GM18951 (cell line): ENCODE data around the gene ASB3.

Source experiments
- POLR2A ChIP-seq: IDR thresholded peaks from 4 replicates; pipeline ENCODE4 v1.6.1; 2011; ENCODE audit warnings: mild to moderate bottlenecking; ENCODE audit not compliant: insufficient read length, insufficient read depth; ENCODE audit errors: extremely low read depth
- in situ Hi-C: fragments of 300-500 bp; cut with MboI; formaldehyde crosslinking; loops from one replicate; pipeline ENCODE4 v1.12.0; 2022; ENCODE audit warnings: low sequenced_read_pairs, mixed read lengths, inconsistent platforms; ENCODE audit not compliant: unreplicated experiment

Gene ASB3

DNA sequence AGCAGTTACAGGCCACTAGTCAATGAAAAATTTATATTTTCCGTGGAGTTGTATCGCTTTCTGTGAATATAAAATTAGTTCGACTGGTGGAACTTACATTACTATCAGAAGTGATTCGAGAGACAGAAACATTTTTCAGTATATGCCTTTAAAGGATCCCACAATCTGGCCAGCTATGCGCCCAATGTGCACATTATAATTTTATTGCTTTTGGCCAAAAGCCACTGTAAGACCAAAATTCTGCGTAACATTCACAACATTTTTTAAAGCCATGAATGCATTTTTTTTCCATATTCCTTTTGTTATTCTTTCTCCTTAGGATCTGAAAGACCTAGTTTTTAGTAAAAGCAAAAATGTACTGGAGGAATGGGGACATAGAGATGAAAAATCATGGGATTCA lies 150.2 kb downstream of the ASB3 start:
- TF ChIP-seq POLR2A, result no peak
- in situ Hi-C loops, result no loop called here

DNA sequence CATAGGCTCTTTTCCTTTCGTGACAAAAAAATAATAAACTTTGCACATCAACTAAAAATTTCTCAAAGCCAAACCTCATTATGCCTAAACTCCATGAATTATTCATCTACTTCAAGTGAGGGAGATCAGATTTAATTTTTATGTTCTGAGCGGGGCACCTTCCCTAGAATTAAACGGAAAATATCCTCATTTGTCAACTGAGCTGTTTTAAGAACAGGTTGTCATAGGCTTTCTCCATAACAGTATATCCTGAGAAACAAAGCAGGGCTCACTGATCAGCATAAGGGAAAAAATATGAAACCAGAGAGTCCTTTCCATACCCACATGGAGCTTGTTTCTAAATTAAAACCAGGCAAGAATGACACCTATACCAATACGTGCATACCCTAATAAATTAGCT lies 150.6 kb downstream of the ASB3 start:
- in situ Hi-C loops, result no loop called here
- TF ChIP-seq POLR2A, result no peak

DNA sequence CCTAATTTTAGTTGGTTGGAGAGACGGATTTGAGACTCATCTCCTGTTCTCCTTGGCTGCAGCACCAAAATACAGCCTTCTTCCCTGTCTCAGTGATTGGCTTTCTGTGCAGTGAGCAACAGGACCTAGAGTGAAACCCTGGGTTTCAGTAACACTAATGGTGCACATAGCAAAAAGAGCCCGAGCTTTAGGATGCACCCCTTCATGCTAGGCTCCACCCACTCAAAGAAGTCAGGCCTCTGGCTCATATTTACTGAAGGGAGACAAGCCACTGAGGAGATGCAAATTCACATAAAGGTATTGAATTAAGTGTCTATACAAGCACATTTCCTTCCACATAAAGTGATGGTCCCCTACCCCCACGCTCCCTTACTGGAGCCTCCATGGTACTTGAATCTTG lies 151.1 kb downstream of the ASB3 start:
- in situ Hi-C loops, result no loop called here
- no peak for TF ChIP-seq POLR2A

DNA sequence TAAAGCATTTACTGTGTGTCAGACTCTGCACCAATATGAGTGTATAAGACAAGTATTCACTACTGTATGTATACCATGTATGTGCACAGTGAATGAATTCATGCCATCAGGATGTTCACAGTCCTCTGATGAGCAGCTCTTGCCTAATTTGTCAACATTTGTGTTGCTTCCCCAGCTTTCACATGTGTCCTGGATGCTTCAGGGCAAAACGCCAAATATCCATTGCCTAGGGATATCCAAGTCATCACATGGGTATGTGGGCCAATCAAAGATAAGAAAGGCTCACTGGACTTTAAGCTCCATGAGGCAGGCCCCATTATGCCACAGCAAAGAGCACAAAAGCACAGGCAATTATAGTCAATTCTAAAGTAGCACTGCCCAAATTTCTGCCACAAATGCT lies 153.3 kb downstream of the ASB3 start:
- TF ChIP-seq POLR2A, result no peak
- in situ Hi-C loops, result no loop called here

DNA sequence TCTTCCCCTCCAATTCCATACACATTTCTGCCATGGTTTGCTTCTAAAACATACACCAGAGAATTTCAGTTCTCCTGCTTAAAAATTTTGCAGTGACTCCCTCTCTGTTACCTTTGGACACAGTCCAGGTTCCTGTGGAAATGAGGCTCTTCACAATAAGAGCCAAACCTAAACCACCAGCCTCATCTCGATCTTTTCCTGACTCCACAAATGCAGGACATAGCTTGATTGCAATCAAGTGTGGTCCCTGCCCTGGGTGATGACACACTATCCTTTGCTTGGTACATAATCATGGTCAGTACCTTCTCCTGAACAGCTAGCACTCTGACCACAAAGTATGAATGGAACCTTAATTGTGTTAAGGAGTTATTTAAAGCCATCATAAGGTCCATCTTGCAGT lies 154.0 kb downstream of the ASB3 start:
- in situ Hi-C loops, result no loop called here
- no peak for TF ChIP-seq POLR2A

DNA sequence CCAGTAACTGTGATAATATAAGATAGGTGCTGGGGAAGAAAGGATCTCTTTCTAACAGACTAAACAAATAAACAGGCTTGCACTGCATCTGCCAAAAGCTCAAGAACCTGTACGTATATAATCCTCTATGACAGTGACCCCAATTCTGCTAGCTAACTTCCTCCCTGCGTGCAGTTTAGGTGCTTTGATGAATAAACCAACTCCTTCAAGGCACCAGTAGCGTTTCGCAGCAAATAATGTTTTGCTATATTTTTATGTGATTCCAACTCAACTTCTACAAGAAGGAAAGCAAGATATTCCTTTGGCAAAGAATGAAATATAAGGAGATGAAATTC lies 154.7 kb downstream of the ASB3 start:
- no peak for TF ChIP-seq POLR2A
- in situ Hi-C loops, result no loop called here

DNA sequence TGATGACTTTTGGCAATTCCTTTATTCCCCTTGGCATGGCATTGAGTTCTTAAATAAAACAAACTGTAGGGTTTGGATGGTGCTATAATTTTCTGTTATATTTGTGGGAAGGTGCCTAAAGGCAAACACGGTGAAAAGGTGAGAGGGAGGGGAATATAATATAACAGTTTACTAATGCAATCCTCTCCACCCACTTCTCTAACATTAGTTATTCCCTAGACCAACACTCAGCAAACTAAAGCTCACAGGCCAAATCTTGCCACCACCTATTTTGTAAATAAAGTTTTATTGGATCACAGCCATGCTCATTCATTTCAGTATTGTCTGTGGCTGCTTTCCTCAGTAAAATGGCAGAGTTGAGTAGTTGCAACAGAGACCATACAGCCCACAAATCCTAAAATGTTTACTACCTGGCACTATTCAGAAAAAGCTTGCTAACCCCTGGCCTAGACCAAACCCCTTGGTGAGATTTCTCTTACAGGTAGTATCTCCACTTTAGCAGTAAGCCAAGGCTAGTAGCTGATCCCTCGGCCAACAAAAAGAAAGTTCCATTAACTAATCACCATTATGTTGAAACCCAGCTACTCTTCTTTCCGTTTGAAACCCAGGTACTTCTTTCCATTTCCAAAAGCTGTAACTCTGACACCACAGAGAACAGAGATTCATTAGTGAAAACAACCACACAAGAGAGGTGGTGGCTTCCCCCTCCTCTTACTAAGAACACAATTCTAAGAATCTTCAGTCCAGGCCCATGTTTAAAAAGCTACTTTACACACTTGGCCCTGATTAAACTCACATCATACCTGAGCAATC lies 155.2 kb downstream of the ASB3 start:
- in situ Hi-C loops, result no loop called here
- TF ChIP-seq POLR2A, result no peak

DNA sequence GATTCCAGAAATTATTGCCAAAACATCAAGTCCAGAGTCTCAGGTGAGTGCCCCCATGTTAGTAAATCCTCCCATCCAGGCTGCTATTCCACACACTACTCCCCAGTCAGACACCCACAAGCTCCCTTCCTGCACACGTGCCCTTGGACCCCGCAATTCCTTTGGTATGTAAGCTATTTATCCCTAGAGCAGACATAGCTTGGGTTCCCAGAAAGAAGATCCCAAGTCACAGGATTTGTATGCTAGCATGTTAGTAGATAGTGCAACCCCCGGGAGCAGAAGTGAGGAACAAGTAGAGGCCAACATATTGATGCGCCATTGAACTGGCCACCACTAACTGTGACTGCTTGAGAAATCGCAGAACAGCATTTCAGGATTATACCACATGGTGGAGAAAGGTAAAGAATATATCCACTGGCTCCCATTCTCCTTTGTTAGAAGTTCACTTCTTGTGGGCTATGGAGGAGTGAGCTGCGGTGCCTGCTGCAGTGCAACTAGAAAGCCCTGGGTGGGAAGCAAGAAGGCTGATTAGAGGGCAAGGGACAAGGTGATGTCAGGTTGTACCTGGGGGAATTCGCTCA lies 156.6 kb downstream of the ASB3 start:
- in situ Hi-C loops, result no loop called here
- no peak for TF ChIP-seq POLR2A

DNA sequence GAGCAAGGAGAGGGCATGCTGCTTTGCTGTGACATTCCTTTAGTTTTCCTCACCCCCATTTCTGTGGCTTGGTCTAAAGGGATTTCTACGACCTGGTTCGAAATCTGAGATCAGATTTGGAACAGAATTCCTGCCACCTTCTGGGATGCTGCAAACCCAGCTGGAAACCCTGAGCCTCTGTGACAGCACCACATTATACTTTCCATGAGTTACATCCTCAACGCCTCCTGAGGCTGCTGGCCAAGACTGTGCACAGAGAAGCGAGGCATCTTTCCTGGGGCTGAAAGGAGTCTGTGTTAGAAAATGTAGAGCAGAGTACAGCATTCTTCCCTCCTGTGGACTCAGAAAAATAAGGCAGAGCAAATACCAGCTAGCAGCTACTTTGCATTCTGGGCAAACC lies 157.3 kb downstream of the ASB3 start:
- in situ Hi-C loops, result no loop called here
- TF ChIP-seq POLR2A, result no peak

DNA sequence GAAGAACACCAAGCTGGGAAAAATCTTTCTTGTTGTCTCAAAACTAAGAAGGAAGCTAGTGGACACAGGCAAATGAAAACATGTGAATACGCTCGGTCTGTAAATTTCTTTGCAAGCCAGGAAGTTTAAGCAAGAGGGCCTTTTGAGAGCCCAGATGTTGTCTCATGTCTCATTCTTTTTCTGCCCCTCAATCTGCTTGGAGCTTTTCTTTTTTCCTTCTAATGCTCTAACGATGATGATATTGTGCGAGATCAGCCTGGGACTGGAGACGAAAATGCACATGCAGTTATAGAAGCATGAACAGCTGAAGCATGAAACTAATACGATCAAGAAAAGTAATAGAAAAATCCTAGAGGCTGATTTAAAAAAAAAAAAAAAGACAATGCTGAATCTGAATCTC lies 157.8 kb downstream of the ASB3 start:
- no peak for TF ChIP-seq POLR2A
- in situ Hi-C loops, result no loop called here

DNA sequence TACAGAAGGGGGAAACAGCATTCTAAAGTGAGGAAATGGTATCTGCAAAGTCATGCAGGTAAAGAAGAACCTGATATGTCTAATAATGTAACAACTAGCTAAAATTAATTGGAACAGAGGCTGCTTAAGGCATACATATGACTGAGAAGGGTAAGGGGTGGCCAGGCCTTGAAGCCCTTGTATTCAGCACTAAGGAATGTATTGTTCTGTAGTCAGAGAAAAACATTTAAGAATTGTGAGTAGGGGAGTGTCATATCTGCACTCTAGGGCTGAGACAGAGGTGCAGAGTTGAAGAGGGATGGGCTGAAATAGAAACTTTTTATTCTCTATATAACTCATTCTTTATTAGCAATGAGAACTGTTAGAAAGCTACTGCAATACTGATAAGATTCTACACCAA lies 164.6 kb downstream of the ASB3 start:
- no peak for TF ChIP-seq POLR2A
- in situ Hi-C loops, result no loop called here

DNA sequence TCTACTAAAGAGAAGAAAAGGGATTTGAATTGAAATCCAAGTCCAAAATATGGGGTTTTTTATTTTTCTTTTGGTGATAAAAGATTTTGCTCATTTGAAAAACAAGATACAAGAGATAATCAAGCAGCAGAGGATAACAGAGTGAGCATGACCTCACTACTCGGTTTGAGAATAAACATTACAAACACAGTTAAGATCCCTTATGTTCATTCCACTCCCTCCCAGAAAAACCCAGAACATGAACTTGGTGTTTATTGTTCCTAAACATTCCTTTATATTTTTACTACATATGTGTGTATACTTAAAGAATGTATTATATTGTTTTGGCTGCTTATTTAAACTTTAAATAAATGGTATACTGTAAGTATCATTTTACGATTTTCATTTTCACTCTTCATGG lies 165.8 kb downstream of the ASB3 start:
- TF ChIP-seq POLR2A, result no peak
- in situ Hi-C loops, result no loop called here
